HG03378 (cell line): ENCODE measurements around the gene KANSL1L.

Experiments used
- ATAC-seq: cut with Tn5 transposase; IDR thresholded peaks from one replicate; pipeline ENCODE4 v1.9.1; 2021; ENCODE audit warnings: mild to moderate bottlenecking, moderate library complexity; ENCODE audit not compliant: unreplicated experiment

The KANSL1L gene

DNA sequence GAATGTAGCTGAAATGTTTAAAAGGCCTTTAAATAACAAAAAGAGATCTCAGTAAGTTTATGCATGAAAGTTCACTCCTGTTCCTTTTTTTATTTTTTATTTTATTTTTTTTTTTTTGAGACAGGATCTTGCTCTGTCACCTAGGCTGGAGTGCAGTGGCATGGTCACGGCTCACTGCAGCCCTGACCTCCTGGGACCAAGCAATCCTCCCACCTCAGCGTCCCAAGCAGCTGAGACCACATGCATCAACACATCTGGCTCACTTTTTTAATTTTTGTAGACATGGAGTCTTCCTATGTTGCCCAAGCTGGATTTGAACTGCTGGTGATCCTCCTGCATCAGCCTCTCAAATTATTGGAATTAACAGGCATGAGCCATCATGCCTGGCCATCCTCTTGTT is 84.3 kb downstream of the KANSL1L start:
- ATAC-seq = no peak

DNA sequence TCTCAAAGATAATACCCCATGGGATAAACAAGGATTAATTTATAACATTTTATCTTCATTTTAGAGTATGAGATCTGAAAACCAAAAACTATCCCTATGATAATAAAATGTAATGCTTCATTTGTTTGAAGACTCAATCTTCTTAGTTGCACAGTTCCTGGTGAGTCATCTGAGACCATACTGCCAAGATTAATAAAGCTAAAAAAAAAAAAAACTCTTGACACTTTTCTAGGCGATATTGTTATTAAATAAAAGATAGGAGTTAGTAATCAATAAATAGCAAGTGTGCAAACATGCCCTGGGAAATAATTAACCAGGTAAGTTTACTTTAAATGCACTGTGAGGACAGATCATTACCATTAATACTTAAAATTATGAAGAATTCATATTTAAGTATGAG is 84.9 kb downstream of the KANSL1L start:
- ATAC-seq = no peak

DNA sequence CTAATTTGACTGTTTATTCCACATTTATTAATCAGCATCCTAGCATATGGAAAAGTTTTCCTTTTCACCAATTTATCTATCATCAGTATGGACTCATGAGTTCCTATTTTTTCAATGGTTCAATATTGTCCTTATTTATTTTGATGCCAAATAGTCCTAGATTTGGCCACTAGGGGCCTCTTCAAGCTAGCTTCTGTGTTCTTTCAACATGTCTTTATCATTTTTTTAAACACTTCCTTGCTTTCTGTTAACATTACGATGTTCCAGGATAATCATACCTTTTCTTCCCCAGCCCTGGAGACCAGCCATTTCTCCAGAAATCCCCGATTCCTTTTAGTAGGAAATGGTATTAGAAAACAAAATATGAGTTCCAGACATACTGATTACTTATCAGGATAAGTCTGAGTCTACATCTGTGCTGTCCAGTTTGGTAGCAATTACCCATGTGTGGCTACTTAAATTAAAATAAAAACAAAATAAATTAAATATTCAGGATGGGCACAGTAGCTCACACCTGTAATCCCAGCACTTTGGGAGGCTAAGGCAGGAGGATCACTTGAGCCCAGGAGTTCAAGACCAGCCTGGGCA is 98.2 kb downstream of the KANSL1L start:
- ATAC-seq = peak; percentile 84

- peak; percentile 14 for ATAC-seq
These were observed 98.7 kb downstream of the KANSL1L start for GRCh38 chr2:210072493-210072892.

DNA sequence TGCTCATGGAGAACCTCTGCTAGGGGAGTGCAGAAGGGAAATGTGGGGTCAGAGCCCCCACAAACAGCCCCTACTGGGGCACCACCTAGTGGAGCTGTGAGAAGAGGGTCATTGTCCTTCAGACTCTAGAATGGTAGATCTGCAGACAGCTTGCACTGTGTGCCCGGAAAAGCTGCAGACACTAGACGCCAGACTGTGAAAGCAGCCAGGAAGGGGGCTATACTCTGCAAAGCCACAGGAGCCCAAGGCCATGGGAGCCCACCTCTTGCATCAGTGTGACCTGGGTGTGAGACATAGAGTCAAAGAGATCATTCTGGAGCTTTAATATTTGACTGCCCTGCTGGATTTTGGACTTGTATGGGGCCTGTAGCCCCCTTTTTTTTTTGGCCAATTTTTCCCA is 107.9 kb downstream of the KANSL1L start:
- no peak for ATAC-seq

GRCh38 chr2:210055825-210056224 is 115.4 kb downstream of the KANSL1L start:
- no peak for ATAC-seq

DNA sequence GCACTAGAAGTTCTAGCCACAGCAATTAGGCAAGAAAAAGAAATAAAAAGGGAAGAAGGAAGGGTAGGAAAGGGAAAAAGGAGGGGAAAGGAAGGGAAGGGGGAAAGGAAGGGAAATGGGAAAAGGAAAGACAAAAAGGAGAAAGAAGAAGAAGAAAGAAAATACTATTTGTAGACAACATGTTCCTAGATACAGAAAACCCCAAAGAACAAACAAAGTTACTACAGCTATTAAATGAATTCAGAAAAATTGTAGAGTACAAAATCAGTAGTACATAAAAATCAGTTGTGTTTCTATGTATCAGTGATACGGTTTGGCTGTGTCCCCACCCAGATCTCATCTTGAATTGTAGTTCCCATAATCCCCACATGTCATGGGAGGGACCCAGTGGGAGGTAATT is 116.5 kb downstream of the KANSL1L start:
- no peak for ATAC-seq

GRCh38 chr2:210050885-210051284 is 120.3 kb downstream of the KANSL1L start:
- no peak for ATAC-seq

DNA sequence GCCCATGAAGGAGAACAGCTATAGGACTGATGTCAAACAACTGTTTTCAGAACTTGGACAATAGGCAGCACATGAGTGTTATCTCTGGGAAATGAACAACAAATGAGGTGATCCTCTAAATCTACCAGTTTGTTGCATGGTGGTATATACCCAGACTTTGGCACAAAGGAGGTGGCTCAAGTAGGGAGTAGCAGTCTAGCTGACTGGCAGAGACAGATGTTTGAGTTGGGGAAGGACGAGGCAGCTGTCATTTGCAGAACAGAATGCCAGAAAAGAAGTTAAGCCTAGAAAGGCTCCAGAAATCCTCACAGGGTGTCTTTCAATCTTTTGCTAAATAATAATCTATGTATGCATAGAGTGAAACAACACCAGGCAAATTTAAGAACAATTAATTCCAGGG is 121.4 kb downstream of the KANSL1L start:
- no peak for ATAC-seq

DNA sequence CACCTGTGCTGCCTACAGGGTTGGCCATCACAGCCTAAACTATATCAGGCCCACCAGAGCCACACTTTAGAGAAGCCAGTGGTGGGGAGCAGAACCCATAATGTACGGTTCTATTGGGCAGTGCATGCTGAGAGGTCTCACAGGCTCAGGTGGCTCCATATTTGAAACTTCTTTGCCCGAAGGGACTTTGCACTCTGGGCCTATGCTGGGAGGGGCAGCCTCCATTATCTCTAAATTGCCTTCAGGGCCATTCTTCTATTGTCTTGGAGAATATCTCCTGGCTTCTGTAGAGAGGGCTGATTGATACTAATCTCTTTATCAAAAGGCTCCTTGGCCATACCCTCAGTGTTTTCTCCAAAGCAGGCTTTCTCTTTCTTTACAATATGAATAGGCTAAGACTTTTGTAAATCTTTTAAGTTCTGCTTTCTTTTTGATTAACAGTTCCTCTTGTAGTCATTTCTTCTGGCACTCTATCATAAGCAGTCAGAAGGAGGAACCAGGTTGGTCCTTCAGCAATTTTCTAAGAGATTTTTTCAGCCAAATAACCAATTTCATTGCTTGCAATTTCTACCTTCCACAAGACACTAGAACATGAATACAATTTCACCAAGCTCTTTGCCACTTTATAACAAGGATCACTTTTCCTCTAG is 124.2 kb downstream of the KANSL1L start:
- ATAC-seq = no peak

- no peak for ATAC-seq
These were observed 133.1 kb downstream of the KANSL1L start for GRCh38 chr2:210038078-210038477.

GRCh38 chr2:210035679-210036078 is 135.5 kb downstream of the KANSL1L start:
- ATAC-seq = no peak

DNA sequence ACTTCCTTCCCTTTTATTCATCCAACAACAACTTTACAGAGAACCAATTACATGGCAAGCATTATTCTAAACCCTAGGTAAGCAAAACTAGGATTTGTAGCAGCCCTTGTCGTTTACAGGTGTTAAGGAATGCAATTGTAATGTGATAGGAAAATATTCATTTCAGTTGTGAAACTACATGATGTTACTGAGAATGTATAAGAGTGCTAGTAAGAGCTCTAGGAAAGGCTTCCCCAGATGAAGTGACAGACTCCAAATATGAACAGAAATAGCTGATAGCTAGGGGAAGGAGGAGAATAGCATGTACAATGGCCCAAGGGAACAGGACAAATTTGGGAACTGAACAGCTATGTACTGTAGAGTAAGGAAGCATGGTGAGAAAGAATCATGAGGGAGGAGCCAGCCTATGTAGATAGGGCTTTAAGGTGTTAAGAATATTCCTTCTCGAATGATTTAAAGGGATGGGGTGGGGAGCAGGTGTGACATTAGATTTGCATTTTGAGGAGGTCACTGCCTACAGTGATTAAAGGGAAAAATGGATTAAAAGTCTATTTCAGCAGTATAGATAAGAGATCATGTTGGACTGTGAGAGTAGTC is 137.0 kb downstream of the KANSL1L start:
- ATAC-seq = no peak

DNA sequence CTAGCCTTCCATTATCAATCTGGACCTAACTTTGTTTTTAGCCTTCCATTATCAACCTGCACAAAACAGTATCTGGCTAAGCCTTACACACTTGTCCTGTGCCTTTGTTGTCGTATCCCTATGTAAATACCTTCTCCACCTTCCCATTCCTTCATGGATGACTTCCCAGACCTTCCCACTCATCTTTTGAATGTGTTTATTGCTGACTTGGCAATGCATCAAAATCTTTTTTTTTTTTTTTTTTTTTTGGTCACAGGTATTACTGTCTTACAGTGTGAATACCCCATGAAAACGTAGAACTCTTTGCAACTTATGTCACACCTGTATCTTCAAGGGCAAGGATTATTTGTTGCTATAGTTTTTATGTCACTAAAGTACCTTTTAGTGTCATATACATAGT is 143.0 kb downstream of the KANSL1L start:
- ATAC-seq = no peak

DNA sequence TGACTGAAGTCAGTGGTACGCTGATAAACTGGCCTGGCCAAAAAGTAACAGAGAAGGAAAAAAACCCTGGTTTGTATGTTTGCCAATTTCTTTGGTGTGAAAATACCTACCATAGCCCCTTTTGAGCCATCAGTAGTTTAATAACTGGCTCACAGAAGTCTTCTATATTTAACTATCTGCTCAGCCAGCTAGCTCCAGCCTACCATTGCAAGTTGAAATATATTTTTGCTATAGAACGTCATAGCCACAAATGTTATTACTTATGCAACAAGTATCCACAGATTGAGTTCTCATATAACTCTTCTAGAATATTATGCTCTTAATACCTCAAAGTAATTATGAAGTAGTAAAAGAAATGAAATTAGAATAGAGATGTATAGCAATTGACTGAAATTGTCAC is 143.6 kb downstream of the KANSL1L start:
- no peak for ATAC-seq

DNA sequence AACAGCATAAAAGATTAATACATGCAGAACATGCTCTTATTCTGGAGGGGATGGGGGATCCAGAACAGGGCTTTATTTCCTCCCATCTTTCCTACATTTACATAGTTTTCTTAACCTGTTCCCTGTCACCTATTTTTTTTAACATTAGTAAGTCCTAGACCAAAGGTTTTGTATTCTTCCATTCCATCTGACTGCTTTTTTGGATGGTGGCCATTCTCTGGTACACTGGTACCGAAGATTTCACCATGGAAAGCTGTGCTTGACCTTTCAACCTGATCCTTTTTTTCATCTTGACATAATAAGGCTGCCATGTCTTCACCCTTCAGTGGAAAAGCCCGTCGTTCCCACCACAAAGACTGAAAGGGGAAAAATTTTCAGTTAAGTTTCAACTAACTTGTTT is 148.4 kb downstream of the KANSL1L start:
- no peak for ATAC-seq

- ATAC-seq = no peak
These were observed 151.1 kb downstream of the KANSL1L start for GRCh38 chr2:210020138-210020537.

GRCh38 chr2:210009896-210010295 is 161.3 kb downstream of the KANSL1L start:
- ATAC-seq = no peak

- ATAC-seq = peak; percentile 40
These were observed 162.1 kb downstream of the KANSL1L start for GRCh38 chr2:210009126-210009525.

GRCh38 chr2:210007895-210008294 is 163.3 kb downstream of the KANSL1L start:
- ATAC-seq = no peak

GRCh38 chr2:210004881-210005280 is 166.3 kb downstream of the KANSL1L start:
- no peak for ATAC-seq

DNA sequence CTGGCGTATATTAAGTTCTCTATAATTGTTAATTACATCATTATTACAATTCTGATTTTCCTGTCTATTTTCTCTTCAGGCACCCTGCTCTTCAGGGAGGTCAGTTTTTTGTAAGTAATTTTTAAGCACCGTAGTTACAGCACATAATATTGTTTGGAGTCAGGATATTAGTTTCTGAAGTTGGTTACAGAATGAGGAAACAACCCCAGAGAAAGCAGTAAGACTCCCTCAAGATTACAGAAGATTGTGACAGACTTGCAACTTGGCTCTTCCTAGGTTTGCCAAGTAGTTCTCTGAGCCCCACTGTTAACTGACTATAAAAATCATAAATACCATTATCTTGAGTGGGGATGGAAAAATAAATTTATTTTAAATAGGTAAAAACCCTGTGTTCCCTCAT is 167.8 kb downstream of the KANSL1L start:
- no peak for ATAC-seq
